Hematopoietic multipotent progenitor cell treated with erythropoietin and hydrocortisone succinate and interleukin-3 and kit ligand, for 15 days (in vitro differentiated cells): Measurements from ENCODE around the gene KCTD1.

ENCODE experiments used
- DNase-seq: peaks from one replicate; pipeline ENCODE4 v3.0.0-alpha.2; 2015; ENCODE audit warnings: low spot score

Gene KCTD1

GRCh38 chr18:26480897-26481795, 67.2 kb downstream of the KCTD1 start:
- no peak for DNase-seq

GRCh38 chr18:26479681-26480079, 68.7 kb downstream of the KCTD1 start:
- DNase-seq: no peak

- DNase-seq: no peak
These were observed 69.2 kb downstream of the KCTD1 start for GRCh38 chr18:26479065-26479680.

GRCh38 chr18:26477828-26478466, 70.4 kb downstream of the KCTD1 start:
- DNase-seq: no peak

- DNase-seq: no peak
These were observed 71.7 kb downstream of the KCTD1 start for GRCh38 chr18:26476697-26477096.

- DNase-seq: no peak
These were observed 73.8 kb downstream of the KCTD1 start for GRCh38 chr18:26474542-26474941.

GRCh38 chr18:26473672-26474071, 74.7 kb downstream of the KCTD1 start:
- no peak for DNase-seq

- DNase-seq: no peak
These were observed 76.5 kb downstream of the KCTD1 start for GRCh38 chr18:26471826-26472225.

- DNase-seq: no peak
These were observed 77.3 kb downstream of the KCTD1 start for GRCh38 chr18:26471027-26471426.

- DNase-seq: no peak
These were observed 78.2 kb downstream of the KCTD1 start for GRCh38 chr18:26470011-26470637.

GRCh38 chr18:26468931-26469340, 79.4 kb downstream of the KCTD1 start:
- no peak for DNase-seq

- no peak for DNase-seq
These were observed 82.3 kb downstream of the KCTD1 start for GRCh38 chr18:26466026-26466425.

- no peak for DNase-seq
These were observed 82.9 kb downstream of the KCTD1 start for GRCh38 chr18:26465431-26465830.

- DNase-seq: no peak
These were observed 84.0 kb downstream of the KCTD1 start for GRCh38 chr18:26464128-26465011.

GRCh38 chr18:26462355-26462754, 86.0 kb downstream of the KCTD1 start:
- DNase-seq: no peak

GRCh38 chr18:26461405-26461804, 86.9 kb downstream of the KCTD1 start:
- no peak for DNase-seq

GRCh38 chr18:26460449-26461091, 87.8 kb downstream of the KCTD1 start:
- DNase-seq: no peak

- DNase-seq: no peak
These were observed 88.5 kb downstream of the KCTD1 start for GRCh38 chr18:26459884-26460283.

GRCh38 chr18:26459340-26459739, 89.0 kb downstream of the KCTD1 start:
- DNase-seq: no peak

- no peak for DNase-seq
These were observed 89.7 kb downstream of the KCTD1 start for GRCh38 chr18:26458526-26459232.
